H1 (cell line): Measurements from ENCODE around the gene PRSS2. TPM values are rescaled to one million over a fixed set of nuclear protein-coding genes. Genes with fewer than 3 reads are reported as not detected.

Experiments used
- CTCF ChIA-PET: fragments of 300-600 bp; sonication (Branson Sonifier 250); formaldehyde crosslinking; loops from one replicate; lab custom pipeline; 2021; ENCODE audit not compliant: partially characterized antibody; lab: Charles Lee
- POLR2A ChIA-PET: fragments of 300-600 bp; sonication (Branson Sonifier 250); formaldehyde crosslinking; loops from one replicate; lab custom pipeline; 2021; ENCODE audit warnings: inconsistent platforms; ENCODE audit not compliant: partially characterized antibody; lab: Charles Lee
- DNase-seq, 2 experiments: peaks; one replicate each; pipeline versions ENCODE4 v3.0.0 to v3.0.0-alpha.2; 2010 to 2022; ENCODE audit warnings: low spot score in 2 of 2, low read depth in 1 of 2, mixed read lengths in 1 of 2
- FAIRE-seq: peaks from 2 replicates; lab custom pipeline; 2011; peaks lifted over from hg19 to GRCh38; lab: Jason Lieb, UNC
- H2AFZ ChIP-seq: 2 replicates; pipeline ENCODE4 v1.8.1; 2012; ENCODE audit warnings: low read length, inconsistent platforms
- H2AK5ac ChIP-seq: 2 replicates; pipeline ENCODE4 v1.6.1; 2013; ENCODE audit warnings: low read depth, low read length
- H2BK120ac ChIP-seq: replicated peaks from 2 replicates; pipeline ENCODE3; 2013; ENCODE audit warnings: low read depth, low read length, inconsistent platforms
- H2BK12ac ChIP-seq: 2 replicates; pipeline ENCODE4 v1.6.1; 2013; ENCODE audit warnings: low read depth, low read length
- H2BK15ac ChIP-seq: 2 replicates; pipeline ENCODE4 v1.6.1; 2013; ENCODE audit warnings: low read length
- H2BK20ac ChIP-seq: 2 replicates; pipeline ENCODE4 v1.6.1; 2013; ENCODE audit warnings: low read length
- H2BK5ac ChIP-seq: 2 replicates; pipeline ENCODE4 v1.6.1; 2013; ENCODE audit warnings: low read depth, low read length
- H3K14ac ChIP-seq: 2 replicates; pipeline ENCODE4 v1.6.1; 2013; ENCODE audit warnings: inconsistent platforms; ENCODE audit not compliant: insufficient read length
- H3K18ac ChIP-seq: 2 replicates; pipeline ENCODE4 v1.6.1; 2013; ENCODE audit warnings: low read length; ENCODE audit errors: extremely low read depth
- H3K23ac ChIP-seq: 2 replicates; pipeline ENCODE4 v1.6.1; 2013; ENCODE audit warnings: inconsistent platforms; ENCODE audit not compliant: insufficient read length
- H3K23me2 ChIP-seq: 2 replicates; pipeline ENCODE4 v1.6.1; 2013; ENCODE audit warnings: low read depth, low read length
- H3K27ac ChIP-seq: 2 replicates; pipeline ENCODE4 v1.6.1; 2011; ENCODE audit warnings: low read depth, low read length, inconsistent platforms
- H3K27me3 ChIP-seq, 4 experiments: replicated peaks in 1 of 4; 1 replicate in 1 of 4; 2 replicates in 3 of 4; pipeline versions ENCODE4 v1.6.1 to v1.8.1; 2011 to 2013; ENCODE audit warnings: low read length in 3 of 4, mild to moderate bottlenecking in 3 of 4, inconsistent platforms in 2 of 4, mixed read lengths in 2 of 4, moderate library complexity in 1 of 4; ENCODE audit not compliant: control insufficient read depth in 3 of 4, insufficient read depth in 3 of 4; ENCODE audit errors: extremely low read depth in 1 of 4
- H3K36me3 ChIP-seq, 4 experiments: 2 replicates each; pipeline versions ENCODE4 v1.6.1 to v1.8.1; 2011 to 2013; ENCODE audit warnings: mild to moderate bottlenecking in 4 of 4, low read length in 3 of 4, moderate library complexity in 2 of 4, control low read depth in 1 of 4, inconsistent platforms in 1 of 4; ENCODE audit not compliant: insufficient read depth in 4 of 4, control insufficient read depth in 2 of 4
- H3K4ac ChIP-seq: replicated peaks from 2 replicates; pipeline ENCODE3; 2013; ENCODE audit warnings: low read length, low read depth, mixed read lengths, inconsistent platforms; ENCODE audit not compliant: insufficient read length
- H3K4me1 ChIP-seq, 4 experiments: replicated peaks in 1 of 4; 1 replicate in 1 of 4; 2 replicates in 3 of 4; pipeline versions ENCODE4 v1.6.1 to v1.8.1; 2011 to 2013; ENCODE audit warnings: low read length in 3 of 4, inconsistent platforms in 2 of 4, mixed read lengths in 1 of 4; ENCODE audit not compliant: insufficient read depth in 4 of 4, control insufficient read depth in 3 of 4
- H3K4me2 ChIP-seq, 2 experiments: 2 replicates each; pipeline versions ENCODE4 v1.6.1 to v1.8.1; 2011 to 2013; ENCODE audit warnings: low read depth in 2 of 2, low read length in 2 of 2, control low read depth in 1 of 2, inconsistent platforms in 1 of 2, mild to moderate bottlenecking in 1 of 2; ENCODE audit not compliant: insufficient read depth in 1 of 2
- H3K4me3 ChIP-seq, 4 experiments: fragments of 200-600, 300-600 bp in 1 of 4; sonication (generic), shearing (Covaris generic), sonication (Bioruptor Twin) in 1 of 4; 2 replicates each; pipeline versions ENCODE4 v1.5.1 to v1.8.1; 2011 to 2016; ENCODE audit warnings: low read length in 4 of 4, low read depth in 3 of 4, control low read depth in 2 of 4, inconsistent platforms in 2 of 4, mild to moderate bottlenecking in 2 of 4, mixed read lengths in 1 of 4, moderate library complexity in 1 of 4; ENCODE audit not compliant: insufficient read depth in 2 of 4; ENCODE audit errors: extremely low read depth in 1 of 4
- H3K56ac ChIP-seq: replicated peaks from 2 replicates; pipeline ENCODE3; 2013; ENCODE audit warnings: low read depth, mild to moderate bottlenecking, mixed read lengths, low read length, inconsistent platforms; ENCODE audit not compliant: insufficient read length
- H3K79me1 ChIP-seq: 2 replicates; pipeline ENCODE4 v1.6.1; 2013; ENCODE audit warnings: low read depth, low read length, control low read depth
- H3K79me2 ChIP-seq, 2 experiments: 2 replicates each; pipeline versions ENCODE4 v1.6.1 to v1.8.1; 2012 to 2013; ENCODE audit warnings: low read length in 2 of 2, mild to moderate bottlenecking in 2 of 2, inconsistent platforms in 1 of 2; ENCODE audit not compliant: insufficient read depth in 2 of 2, control insufficient read depth in 1 of 2
- H3K9ac ChIP-seq, 4 experiments: replicated peaks in 1 of 4; 1 replicate in 1 of 4; 2 replicates in 3 of 4; pipeline versions ENCODE4 v1.6.1 to v1.8.1; 2011 to 2013; ENCODE audit warnings: low read depth in 3 of 4, low read length in 3 of 4, control low read depth in 2 of 4, mild to moderate bottlenecking in 2 of 4, moderate library complexity in 2 of 4, inconsistent platforms in 1 of 4; ENCODE audit errors: extremely low read depth in 1 of 4
- H3K9me3 ChIP-seq, 2 experiments: 2 replicates each; pipeline versions ENCODE4 v1.6.1 to v1.8.1; 2012 to 2013; ENCODE audit warnings: mild to moderate bottlenecking in 2 of 2, moderate library complexity in 2 of 2, control low read depth in 1 of 2, inconsistent platforms in 1 of 2, low read depth in 1 of 2, low read length in 1 of 2, mixed read lengths in 1 of 2; ENCODE audit not compliant: insufficient read depth in 2 of 2
- H4K20me1 ChIP-seq, 2 experiments: replicated peaks in 1 of 2; 2 replicates each; pipeline versions ENCODE3 to v1.8.1; 2011 to 2013; ENCODE audit warnings: inconsistent platforms in 2 of 2, low read length in 2 of 2, mild to moderate bottlenecking in 1 of 2; ENCODE audit not compliant: insufficient read depth in 2 of 2, control insufficient read depth in 1 of 2
- H4K5ac ChIP-seq: 2 replicates; pipeline ENCODE4 v1.6.1; 2013; ENCODE audit warnings: low read length, low read depth, mixed read lengths, inconsistent platforms; ENCODE audit not compliant: insufficient read length
- H4K8ac ChIP-seq: 2 replicates; pipeline ENCODE4 v1.8.0; 2013; ENCODE audit warnings: mild to moderate bottlenecking, moderate library complexity, low read length, inconsistent platforms; ENCODE audit not compliant: insufficient read depth; ENCODE audit errors: extremely low read depth
- H4K91ac ChIP-seq: replicated peaks from 2 replicates; pipeline ENCODE3; 2013; ENCODE audit warnings: low read length, mixed read lengths, inconsistent platforms; ENCODE audit not compliant: insufficient read length
- EP300 ChIP-seq, 2 experiments: IDR thresholded peaks; 1 replicate in 1 of 2; 2 replicates in 1 of 2; pipeline ENCODE4 v1.6.1; 2011 to 2012; ENCODE audit warnings: low read depth in 2 of 2, low read length in 2 of 2, mild to moderate bottlenecking in 2 of 2, borderline replicate concordance in 1 of 2, inconsistent platforms in 1 of 2, moderate library complexity in 1 of 2
- SP4 ChIP-seq: IDR thresholded peaks from 2 replicates; pipeline ENCODE4 v1.6.1; 2012; ENCODE audit warnings: low read length, inconsistent platforms
- WGBS, 2 experiments: shearing (Covaris generic) in 1 of 2; methylation state at CpG; one replicate each; pipeline versions ENCODE4 v1.1.6 to v1.1.7; 2013 to 2015; ENCODE audit warnings: low lambda C conversion rate in 2 of 2, mixed read lengths in 2 of 2, inconsistent platforms in 1 of 2, low coverage in 1 of 2, missing lambda C conversion rate in 1 of 2; ENCODE audit not compliant: insufficient replicate concordance in 2 of 2, insufficient coverage in 1 of 2, insufficient read length in 1 of 2; ENCODE audit errors: extremely low coverage in 1 of 2, missing lambda C conversion rate in 1 of 2; 5-methylcytosine and 5-hydroxymethylcytosine counted together
- polyA plus RNA-seq, 7 experiments: library from polyadenylated mRNA; depleted of rRNA in 3 of 7; stranded (reverse) in 5 of 7; unstranded in 2 of 7; fragments of >200 nt in 5 of 7; fragments of 200-250 nt in 2 of 7; gene quantifications; 1 replicate in 5 of 7; 2 replicates in 1 of 7; 4 replicates in 1 of 7; pipeline versions ENCODE4 v1.2.1 to v1.2.3, GENCODE V29; 2011 to 2013; ENCODE audit warnings: missing spikeins in 2 of 7, mixed read lengths in 2 of 7
- total RNA-seq: library from RNA; stranded (reverse); fragmentation: NEBNext Ultra II Directional; extraction: Animal tissue kit (Norgen Biotek cat#: 25700); gene quantifications from 2 replicates; pipeline ENCODE4 v1.2.1, GENCODE V29; 2021

The PRSS2 gene
- total and polyA plus RNA-seq, 2 of the 8 experiments (the other 6 are each of a cell fraction or from before 2014, with no cell fraction given), result not detected

DNA sequence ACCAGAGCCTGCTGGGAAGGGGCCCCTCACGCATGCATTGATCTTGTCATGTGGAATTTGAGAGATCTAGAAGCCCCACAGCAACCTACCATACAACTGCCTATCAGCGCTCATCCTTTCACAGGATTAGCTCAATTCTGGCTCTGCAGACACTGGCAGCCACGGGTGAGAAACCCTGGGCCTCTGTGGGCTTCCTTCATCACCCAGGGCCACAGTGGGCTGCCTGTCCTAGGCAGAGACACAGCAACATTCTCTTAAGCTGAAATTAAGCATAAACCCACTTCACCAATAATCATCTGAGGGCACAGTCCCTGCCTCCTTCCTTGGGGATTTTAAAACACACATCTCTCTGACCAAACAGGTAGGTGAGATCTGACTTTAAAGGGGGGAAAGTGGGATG is 3.3 kb upstream of the PRSS2 start:
- no peaks in the 10 kb centered on the region for H3K23me2 ChIP-seq
- H3K4me2 ChIP-seq, result no peak overlapping the region
- no peaks in the 10 kb centered on the region for H4K20me1 ChIP-seq
- no peaks in the 10 kb centered on the region for H3K79me1 ChIP-seq
- H3K27me3 ChIP-seq, result no peaks in the 10 kb centered on the region
- H3K56ac ChIP-seq, result no peak overlapping the region
- no peak overlapping the region for H3K23ac ChIP-seq
- H4K5ac ChIP-seq, result no peak overlapping the region
- H2BK12ac ChIP-seq, result no peak overlapping the region
- WGBS, 2 experiments, result 86% methylated on average over 3 of the region's 3 CpGs; no CpG with 5 or more reads in 1 of the 2 experiments
- H2AK5ac ChIP-seq, result no peak overlapping the region
- POLR2A ChIA-PET, result no interaction called here
- no peak for FAIRE-seq
- no peak overlapping the region; the same call in 1 of the 2 replicates for H2BK5ac ChIP-seq
- no peak for DNase-seq
- H3K4me3 ChIP-seq, result no peak overlapping the region
- no peaks in the 10 kb centered on the region for H3K9me3 ChIP-seq
- no peak overlapping the region for H3K27ac ChIP-seq
- no peak overlapping the region for H3K18ac ChIP-seq
- H3K9ac ChIP-seq, result no peak overlapping the region
- no peak overlapping the region for H3K14ac ChIP-seq
- no peak overlapping the region for H4K8ac ChIP-seq
- no peaks in the 10 kb centered on the region for H3K79me2 ChIP-seq
- H3K4ac ChIP-seq, result no peak overlapping the region
- H2AFZ ChIP-seq, result no peak overlapping the region
- no peak overlapping the region for H2BK20ac ChIP-seq
- no peak overlapping the region for H4K91ac ChIP-seq
- no peaks in the 10 kb centered on the region for H3K4me1 ChIP-seq
- no peak overlapping the region for H2BK15ac ChIP-seq
- H2BK120ac ChIP-seq, result no peak overlapping the region
- CTCF ChIA-PET, result interaction anchor here (1.0 to 9.3 kb wide), 5 partner anchors 15 to 235 kb away, joined by 3 to 73 read pairs (median 3); partner anchors contain the start of gene PRSS1
- H3K36me3 ChIP-seq, result no peaks in the 10 kb centered on the region
- TF ChIP-seq EP300 (IDR thresholded peaks at IDR 0.05; ENCODE audit: borderline replicate concordance in 1 of 2, low read depth in 2 of 2, low read length in 2 of 2), result no peak
- TF ChIP-seq SP4, result no peak
